WTC11 (cell line): ENCODE results near the gene CRIP1.

Source experiments
- FOXJ3 ChIP-seq: sonication (generic); formaldehyde crosslinking; IDR thresholded peaks from 2 replicates; pipeline ENCODE4 v1.9.0; 2021; ENCODE audit warnings: missing genetic modification reagents, mild to moderate bottlenecking, borderline replicate concordance
- JUN ChIP-seq: sonication (generic); formaldehyde crosslinking; IDR thresholded peaks from 2 replicates; pipeline ENCODE4 v1.8.0; 2023; ENCODE audit warnings: mild to moderate bottlenecking, missing genetic modification reagents
- NFATC4 ChIP-seq: fragments of 250-450 bp; sonication (Bioruptor Pico); IDR thresholded peaks from 2 replicates; pipeline ENCODE4 v1.9.0; 2021; ENCODE audit warnings: mild to moderate bottlenecking
- ZBTB21 ChIP-seq: sonication (generic); formaldehyde crosslinking; IDR thresholded peaks from 2 replicates; pipeline ENCODE4 v1.8.1; 2023; ENCODE audit warnings: mild to moderate bottlenecking, missing genetic modification reagents, borderline replicate concordance
- ZNF121 ChIP-seq: sonication (generic); formaldehyde crosslinking; IDR thresholded peaks from 2 replicates; pipeline ENCODE4 v1.8.0; 2023; ENCODE audit warnings: missing genetic modification reagents
- TF ChIP-seq, protein P1 (sequence below): sonication (generic); formaldehyde crosslinking; conservative IDR thresholded peaks from 2 replicates; pipeline ENCODE4 v1.8.1; 2022; ENCODE audit warnings: mild to moderate bottlenecking, missing genetic modification reagents

DNA sequence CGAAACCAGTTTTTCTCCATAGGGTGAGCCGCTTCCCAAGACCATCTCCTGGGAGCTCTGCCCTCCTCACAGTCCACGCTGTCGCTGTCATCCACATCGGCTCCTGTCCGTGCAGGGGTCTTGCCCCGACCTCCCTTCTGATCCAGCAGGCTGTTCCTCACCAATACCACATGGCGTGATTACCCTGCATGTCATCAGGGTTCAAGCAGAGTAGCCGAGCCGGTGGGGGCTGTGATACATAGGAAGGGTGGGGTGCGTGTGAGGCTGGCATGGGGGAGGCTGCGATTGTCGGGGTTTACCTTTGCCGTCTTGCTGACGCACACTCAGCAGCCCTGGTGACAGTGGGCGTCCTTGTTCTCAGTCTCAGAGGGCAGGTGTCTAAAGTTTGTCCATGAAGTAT, 21.4 kb downstream of the CRIP1 start:
- TF ChIP-seq JUN (no peak), ZNF121 (CRISPR knock-in tag) (no peak), FOXJ3 (CRISPR knock-in tag) (no peak), NFATC4 (CRISPR knock-in tag) (no peak), ZBTB21 (CRISPR knock-in tag) (no peak)
- TF ChIP-seq, protein P1, sequence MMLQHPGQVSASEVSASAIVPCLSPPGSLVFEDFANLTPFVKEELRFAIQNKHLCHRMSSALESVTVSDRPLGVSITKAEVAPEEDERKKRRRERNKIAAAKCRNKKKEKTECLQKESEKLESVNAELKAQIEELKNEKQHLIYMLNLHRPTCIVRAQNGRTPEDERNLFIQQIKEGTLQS (CRISPR knock-in tag) = no peak
